Activated T-cell treated with anti-CD3 and anti-CD28 coated beads, Interleukin-2, amount 50 U/mL, for 1 hour (primary cell): ENCODE measurements around the gene PKNOX2.

Experiments used
- DNase-seq: peaks from one replicate; pipeline ENCODE4 v3.0.0-alpha.2; 2020

Gene PKNOX2

DNA sequence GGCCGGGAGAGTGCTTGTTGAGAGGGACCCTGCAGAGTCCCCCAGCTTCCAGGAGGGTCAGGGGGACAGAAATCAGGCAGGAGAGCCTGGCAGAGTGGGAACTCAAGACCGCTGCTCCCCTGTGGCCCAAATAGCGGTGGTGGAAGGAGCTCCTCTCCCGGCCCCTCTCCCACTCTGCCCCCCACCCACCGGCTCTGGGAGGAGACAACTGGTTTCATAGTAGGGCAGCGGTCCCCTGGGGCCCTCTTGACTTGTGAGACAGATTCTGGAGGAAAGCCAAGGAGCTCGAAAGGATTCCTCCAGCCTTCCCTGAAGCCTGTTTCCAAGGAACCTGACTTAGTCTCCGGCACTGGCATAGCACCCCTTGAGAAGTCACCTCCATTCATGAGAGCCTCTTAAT lies 10.1 kb downstream of the PKNOX2 start:
- DNase-seq, result no peak

DNA sequence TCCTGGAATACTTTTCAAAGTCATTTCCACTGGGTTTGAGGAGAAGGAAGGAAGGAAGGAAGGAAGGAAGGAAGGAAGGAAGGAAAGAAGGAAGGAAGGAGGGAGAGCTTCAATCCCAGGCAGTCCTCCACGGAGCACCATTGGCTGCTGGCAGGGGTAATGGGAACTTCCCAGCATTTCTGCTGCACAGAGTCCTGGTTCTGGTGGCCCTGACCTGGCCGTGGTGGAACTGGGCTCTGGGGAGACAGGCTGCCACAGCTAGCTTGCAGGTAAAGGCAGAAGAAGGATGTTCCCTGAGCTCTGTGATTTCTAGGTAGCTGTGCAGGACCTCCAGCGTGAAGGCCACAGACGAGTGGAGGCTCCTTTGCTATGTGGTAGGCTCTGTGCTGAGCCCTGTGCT lies 10.6 kb downstream of the PKNOX2 start:
- DNase-seq, result no peak

DNA sequence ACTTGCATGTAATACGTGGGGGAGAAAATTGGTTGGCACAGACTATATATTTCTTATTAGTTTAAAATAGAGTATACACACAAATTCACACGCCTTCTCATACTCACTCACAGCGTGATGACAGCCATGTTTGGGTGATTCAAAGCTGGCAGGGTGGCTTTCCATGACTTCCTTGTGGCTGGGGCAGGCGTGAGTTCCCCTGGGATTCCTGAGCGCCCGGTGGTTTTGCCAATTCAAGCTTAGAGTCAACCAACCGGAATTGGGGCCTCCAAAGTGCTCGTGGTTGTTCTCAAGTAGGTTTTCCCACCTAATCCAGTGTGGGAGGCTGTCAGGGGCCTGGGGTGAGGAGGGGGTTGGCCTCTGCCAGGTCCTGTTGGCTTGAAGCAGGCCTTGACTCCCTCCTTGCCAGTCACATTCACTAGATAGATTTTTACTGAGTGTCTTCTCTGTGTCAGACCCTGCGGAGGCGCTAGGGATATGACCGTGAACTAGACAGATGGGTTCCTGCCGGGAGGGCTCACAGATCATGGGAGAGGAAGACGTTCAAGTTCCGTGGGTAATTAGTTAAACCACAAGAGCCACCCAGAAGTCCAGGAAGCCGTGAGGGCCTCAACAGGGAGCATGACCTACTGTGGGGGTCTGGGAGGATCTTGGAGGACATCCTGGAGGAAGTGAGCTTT lies 11.5 kb downstream of the PKNOX2 start:
- no peak for DNase-seq

DNA sequence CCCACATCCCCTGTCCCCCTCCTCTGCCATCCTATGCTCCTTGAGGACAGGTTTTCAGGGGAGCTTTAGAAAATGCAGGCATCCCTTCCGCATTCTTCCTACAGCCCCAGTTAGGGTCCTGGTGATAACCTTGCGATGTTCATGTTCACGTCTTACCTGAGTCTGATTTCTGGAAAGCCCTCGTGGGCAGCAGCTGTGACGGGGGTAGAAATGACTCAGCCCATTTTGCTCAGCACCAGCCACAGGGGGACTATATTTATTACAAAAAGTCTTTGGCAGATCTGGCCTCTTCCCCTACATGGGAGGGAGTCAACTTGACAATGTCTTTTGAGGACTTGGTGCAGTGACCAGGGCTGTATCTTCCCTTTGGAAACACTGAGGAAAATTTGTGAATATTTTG lies 12.3 kb downstream of the PKNOX2 start:
- no peak for DNase-seq

DNA sequence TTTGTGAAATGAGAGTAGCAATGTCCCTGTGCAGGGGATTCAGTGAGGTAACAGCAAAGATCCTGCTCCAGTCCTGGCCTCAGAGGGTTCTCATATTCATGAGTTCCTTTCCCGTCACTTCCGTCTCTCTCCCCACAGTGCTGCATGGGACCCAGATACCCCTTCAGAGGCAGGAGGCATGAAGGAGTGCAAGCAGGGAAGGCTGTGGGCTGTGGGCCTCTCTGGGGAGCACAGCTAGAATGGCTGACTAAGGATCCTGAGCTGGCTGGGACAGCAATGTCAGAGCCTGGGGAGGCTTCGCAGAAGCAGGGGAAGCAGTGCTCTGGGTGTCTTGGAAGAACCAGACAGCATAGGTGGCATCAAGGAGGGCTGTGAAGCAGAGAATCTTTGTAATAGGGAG lies 13.0 kb downstream of the PKNOX2 start:
- no peak for DNase-seq

DNA sequence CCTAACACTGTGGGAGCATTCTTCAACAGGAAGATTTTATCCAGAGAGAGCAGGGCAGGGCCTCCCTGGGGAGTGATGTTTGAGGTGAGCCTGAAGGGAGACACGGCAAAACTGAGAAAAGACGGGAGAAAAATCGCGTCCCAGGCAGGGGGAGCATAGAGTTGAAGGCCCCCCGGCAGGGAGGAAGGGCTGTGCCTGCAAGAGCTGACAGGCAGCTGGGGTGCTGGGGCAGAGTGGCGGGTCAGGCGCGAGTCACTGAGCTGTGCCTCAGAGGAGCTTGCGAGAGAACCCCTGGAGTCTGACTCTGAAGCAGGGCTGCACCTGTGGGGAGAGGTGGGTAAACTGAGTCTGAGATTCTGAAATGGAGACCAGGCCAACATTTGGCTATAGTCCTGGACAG lies 14.8 kb downstream of the PKNOX2 start:
- no peak for DNase-seq

DNA sequence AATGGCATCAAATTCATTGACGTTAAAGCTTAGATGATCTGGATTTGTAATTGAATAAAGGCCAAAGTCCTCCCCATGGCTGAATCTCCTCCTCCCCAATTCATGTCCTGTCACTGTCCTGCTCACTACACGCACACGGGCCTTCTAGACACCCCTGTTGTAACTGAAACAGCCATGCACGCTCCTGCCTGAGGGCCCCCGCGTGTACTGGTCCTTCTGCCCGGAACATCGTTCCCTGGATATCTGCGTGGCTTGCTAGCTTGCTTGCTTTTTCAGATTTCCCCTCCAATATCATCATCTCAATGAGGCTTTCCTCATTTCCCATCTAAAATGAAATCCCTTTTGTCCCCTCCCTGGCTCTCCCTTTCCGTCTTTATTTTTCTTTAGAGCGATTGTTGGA lies 15.3 kb downstream of the PKNOX2 start:
- no peak for DNase-seq

DNA sequence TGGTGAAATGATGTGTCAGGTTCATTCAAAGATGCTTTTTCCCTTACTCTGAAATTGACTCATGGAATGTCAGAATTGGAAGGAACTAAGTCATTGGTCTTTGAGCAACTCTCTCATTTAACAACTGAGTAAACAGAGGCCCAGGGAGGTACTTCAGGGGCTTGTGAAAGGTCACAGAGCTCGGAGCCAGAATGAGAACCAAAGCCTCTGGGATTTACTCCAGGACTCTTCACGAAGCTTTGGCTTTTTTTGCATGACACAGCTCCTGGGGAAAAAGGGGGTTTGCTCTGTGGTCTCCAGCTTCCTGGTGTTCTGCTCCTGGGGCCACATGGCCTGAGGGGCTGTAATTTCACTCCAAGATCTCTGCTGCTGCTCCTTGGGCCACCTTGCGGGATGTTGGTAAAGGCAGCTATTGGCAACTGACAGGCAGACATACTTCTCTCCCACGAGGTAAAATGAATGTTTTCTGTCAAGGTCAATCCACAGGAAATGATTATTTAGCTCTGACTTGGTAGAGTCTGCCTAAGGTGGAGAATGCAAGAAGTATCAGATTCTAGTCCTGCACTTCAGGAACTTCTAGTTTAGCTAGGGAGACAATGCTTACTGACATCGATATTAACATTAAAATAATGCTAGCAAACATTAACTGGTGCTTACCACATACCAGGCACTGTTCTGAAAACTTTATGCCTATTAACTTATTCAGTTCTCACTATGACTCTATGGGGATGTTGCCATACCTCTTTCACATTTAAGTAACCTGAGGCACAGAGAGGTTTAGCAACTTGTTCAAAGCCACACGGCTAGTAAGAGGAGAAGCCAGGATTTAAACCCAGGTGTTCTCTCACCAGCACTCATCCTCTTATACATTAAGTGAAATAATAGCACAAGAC lies 16.1 kb downstream of the PKNOX2 start:
- no peak for DNase-seq

DNA sequence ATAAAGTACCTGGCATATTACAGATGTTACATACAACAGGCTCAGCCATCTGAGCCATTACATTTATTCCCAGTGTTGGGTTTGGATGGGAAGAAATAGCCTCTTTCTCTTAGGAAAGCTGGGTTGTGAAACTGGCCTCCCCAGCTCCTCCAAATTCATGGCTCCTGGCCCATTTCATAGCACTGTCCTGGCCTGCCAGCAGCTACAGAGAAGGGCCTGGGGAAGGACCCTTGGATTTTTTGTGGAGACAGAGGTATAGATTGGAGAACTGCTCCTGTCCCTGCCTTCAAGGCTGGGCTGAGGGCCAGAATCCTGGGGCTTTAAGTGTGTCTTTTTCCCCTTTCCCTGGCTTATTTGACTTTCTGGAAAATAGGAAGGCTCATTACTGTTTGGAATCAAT lies 18.0 kb downstream of the PKNOX2 start:
- no peak for DNase-seq

DNA sequence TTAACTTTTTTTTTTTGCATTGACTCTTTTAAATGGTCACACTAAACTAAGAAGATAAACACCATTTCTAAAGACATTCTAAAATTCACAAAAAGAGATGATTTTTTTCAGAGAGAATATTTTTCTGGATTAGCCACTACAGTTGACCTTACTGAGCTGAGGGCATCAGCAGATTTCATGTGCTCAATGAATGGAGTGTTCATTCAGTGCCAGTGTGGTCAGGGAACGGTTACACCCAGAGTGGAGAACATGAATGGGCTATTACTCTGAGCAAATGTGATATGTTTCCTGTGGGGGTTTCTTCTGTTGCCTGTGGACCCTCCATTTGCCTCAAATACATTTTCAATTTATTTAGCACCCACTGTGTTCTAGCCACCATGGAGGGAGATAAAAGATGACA lies 19.1 kb downstream of the PKNOX2 start:
- DNase-seq, result no peak

DNA sequence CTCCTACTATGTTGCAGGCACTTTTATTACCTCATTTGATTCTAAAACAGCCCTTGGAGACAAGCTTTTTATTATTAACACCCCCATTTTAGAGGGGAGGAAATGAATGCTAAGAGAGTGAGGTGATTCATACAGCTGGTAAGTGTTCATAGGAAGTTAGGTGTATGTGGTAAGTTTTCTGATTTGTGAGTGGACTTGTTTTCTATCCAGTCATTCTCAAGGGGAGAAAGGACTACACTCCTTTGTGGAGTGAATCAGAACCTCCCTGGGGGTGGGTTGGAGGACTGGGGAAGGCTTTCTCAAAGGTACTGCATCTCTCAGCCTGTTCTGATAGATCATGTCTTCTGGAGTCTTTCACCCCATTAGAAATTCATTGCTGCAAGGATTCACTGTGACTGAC lies 23.5 kb downstream of the PKNOX2 start:
- DNase-seq, result no peak

DNA sequence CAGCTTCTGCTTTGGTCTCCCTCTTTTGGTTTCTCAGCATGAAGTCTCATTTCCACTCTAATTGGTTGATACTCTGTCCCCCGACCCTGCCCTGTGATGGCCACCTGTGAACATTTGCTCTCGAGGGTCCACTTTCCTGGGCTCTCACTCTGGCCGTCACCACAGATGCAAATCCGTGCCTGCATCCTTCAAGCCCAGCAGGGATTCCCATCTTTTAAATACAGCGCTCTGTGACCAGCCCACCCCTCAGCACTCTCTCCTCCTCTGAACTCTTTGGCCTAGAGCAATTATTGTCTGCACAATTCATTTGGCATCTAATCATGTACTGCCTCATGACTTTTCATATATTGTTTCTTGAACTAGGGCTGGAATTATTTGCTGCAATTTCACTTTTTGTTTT lies 26.0 kb downstream of the PKNOX2 start:
- DNase-seq, result no peak

DNA sequence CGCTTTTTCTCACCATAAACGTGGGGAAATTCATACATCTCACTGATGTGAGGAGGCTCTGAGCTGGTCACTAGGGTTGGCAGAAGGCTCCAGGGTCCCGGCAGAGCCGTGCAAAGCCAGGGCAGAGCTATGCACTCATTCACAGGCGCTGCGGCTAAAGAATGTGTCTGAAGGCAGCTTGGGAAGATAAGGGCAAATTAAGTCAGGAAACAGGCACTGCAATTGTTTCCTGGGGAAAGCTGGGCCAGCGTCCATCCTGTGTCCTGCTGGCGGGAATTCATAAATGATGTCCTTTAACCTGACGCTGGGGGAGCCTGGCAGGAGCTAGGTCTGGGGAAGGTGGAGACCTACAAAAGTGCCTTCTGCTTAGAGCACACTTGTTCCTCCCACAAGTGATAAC lies 27.6 kb downstream of the PKNOX2 start:
- no peak for DNase-seq

DNA sequence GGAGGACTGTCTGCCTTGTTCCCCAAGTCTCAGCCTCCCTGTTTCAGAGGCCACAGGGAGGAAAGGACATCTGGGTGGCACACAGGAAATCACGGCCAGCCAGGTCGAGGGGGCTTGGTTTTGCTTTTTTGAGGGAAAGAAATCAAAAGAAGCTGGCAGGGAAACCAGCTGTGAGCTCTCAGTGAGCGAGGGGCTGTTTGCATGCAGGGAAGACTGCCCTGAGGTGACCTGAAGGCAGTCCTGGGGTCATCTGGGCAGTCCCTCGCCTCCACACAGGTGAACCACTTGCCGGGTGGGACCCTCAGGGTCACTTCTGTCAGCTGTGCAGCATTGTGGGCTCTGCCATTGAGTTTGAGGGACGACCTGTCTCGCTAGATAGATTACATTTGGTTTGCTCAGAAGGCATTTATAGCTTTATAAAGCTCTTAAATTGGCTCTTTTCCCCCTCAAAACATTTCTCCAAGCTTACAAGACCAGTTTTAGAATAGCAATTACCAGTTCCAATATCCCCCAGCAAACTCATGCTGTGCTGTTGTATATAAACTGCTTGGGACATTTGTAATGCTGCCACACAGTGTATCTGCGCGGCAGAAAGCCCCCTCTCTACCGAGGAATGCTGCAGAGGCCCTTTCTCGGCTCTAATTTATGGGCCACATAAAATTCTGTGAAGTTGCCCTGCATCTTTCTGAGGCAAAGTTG lies 28.3 kb downstream of the PKNOX2 start:
- no peak for DNase-seq

DNA sequence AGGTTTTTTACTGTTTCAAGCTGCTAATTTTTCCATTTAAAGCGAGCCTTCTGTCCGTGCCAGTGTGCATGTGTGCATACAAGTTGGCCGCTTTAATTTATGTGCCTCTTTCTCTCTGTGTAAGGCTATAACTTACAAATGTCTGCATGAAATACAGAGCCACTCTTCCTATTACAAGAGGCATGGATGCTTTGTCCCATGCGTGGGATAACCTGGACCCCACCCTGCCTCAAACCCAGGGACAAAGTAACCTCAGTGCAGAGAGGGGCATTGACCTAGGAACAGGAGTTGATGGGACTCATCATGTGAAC lies 28.8 kb downstream of the PKNOX2 start:
- DNase-seq, result no peak

DNA sequence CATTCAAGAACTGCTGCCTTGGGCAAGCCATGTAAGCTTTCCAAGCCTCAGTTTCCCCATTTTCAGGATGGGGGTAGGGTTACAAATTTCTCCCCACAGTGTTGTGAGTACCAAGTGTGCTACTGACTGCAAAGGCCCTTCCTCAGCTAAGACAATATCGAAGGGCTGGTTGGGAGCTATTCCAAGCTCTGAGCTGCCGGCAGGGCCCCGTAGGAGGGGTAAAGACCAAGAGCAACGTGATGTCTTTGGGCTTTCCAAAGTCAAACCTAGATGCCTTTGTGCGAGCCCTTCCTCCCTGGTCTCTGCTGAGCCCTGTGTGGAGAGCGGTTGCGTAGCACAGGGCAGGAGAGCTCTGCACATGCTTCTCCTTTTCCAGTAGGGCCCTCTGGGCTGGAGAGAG lies 29.3 kb downstream of the PKNOX2 start:
- DNase-seq, result no peak

DNA sequence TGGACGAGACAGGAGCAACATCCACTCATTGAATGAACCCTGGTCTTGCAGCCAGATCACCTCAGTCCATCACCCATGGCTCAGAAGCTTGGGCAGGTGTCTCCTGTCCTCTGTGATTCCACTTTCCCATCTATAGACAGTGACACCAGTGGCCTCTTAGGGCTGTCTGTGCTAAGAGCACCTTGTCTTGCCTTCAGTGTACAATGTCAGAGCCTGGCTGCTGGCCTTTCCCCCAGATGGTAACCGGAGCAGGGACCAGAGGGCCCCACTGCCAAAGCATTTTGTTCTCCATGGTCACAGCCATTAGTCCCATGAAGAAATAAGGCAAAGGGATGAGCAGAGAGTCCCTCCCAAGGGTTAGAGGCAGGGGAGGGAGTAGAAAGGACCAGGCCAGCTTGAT lies 35.4 kb downstream of the PKNOX2 start:
- no peak for DNase-seq

DNA sequence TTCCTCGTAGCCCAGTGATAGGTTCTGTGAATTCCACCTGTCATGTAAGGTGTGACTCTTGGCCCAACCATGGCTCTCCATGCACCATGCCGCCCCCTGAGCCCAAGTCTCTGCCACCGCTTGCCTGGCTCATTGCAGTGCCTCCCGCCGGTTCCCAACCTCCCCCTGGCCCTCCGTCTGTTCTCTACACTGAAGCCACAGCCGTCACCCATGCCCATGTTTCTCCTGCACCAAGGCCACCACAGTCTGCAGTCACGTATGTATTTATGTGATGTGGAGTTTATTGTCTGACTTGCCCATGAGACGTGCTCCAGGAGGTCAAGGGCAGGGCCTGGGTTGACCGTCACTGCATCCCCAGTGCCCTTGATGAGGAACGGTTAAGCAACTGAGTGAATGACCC lies 35.9 kb downstream of the PKNOX2 start:
- no peak for DNase-seq

DNA sequence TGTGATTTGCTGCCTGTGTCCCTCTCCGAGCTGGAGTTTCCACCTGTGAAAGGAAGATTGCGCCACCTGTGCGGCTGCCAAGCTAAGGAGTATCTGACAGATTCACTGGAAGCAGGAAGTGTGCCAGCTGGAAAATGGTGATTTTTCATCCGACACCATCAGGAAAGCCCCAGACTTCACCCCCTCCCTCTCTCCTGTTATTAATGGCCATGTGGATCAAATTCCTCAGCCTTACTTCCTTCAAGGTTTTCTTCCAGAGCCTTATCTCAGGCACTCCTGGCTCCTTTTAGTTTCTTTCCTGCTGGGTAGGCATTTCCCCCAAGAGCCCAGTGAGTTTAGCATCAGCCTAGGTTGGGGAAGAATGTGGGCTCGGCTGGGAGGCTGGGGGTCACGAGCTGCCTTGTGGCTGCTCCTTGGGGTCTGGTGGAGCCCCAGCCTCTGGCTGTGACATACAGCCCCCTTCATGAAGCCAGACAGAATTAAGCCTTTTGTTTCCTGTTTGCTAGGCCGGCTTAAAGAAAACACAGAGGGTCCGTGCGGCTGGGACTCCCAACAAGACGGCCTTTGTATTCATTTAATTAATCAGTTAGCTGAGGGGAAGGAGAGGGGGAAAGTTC lies 37.1 kb downstream of the PKNOX2 start:
- DNase-seq, result no peak

DNA sequence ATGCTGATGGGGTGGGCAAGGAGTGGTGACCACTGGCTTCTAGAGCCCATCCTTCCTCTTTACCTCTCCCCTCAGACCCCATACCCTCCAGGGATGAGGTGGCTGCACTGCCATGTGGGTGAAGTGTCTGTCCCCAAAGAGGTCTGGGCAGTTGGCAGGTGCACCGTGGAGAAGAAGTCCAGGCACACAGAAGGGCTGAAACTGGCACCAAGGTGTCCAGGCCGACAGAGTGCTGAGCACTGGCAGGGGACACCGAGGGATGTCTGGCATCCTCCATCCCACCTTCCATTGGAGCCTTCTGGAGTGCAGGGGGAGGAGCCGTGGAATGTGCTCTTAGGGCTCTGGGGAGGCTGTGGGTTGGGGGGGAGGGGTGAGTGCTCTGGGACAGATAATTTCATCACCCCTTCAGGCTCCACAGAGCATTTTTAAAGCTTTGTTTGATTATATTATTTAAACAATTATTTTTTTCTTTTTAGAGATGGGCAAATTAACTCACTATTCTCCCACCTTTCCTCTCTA lies 37.9 kb downstream of the PKNOX2 start:
- no peak for DNase-seq

DNA sequence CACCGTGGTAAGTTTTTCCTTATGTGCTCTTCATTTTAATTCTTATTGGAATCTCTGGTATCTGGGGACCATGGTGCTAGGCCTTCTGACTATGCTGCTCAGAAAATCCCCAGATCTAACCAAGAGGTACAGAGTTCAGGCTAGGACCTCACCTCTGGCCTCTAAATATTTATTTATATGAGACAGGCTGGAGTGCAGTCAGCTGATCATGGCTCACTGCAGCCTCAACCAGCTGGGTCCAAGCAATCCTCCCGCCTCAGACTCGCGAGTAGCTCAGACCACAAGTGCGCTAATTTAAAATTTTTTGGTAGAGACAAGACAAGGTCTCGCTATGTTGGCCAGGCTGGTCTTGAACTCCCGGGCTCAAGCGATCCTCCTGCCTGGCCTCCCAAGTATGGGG lies 38.4 kb downstream of the PKNOX2 start:
- DNase-seq, result no peak

DNA sequence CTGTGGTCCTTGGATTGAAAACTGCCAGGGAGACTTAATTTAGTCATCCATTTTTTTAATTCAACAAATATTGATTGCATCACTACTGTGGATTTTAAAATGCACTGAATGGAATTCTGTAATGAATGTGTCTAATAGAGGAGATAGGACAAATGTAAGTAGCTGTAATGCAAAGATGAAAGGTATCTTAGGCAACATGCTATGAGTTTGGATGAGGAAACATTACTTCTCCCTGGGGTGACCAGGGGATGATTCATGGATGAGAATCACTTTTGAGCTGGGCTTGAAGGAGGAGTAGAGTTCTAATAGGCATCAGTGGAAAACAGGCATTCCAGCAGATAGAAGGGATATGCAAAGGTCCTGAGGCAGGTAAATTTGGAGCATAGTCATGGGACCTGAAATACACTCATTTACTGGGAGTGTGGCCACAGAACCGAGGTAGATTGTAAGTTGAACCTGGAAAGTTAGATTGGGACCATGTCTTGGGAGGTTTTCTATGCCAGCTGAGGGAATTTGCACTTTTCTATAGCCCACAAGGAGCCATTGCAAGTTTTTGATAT lies 43.4 kb downstream of the PKNOX2 start:
- DNase-seq, result no peak

DNA sequence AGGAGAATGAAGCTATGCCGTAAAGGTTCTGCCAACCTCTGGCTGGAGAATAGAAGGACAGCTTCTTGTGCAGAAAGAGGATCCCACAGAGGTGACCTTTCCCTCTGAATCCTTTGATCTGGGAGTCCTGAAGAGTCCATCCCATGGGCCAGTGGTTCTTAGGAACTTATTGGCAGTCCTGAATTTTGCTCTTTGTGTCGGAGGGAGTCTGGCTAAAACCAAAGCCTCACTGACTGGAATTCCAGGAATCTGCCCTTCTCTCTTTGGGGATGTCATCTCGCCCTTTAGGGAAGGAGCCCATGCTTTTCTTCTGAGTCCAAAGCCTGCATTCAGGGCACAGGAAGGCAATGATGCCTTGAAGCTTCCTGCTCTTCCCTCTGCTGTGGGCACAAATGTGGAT lies 45.5 kb downstream of the PKNOX2 start:
- no peak for DNase-seq
